Prostate gland (tissue), 2 donors: ENCODE results near the gene PDXP.
"Not testable (repeated sequence)": the region's sequence is repeated elsewhere in the genome, so short reads cannot be mapped to it uniquely, and the experiment has no call there.

ENCODE experiments used
- POLR2A ChIP-seq: fragments of 450-650 bp; IDR thresholded peaks from one replicate; pipeline ENCODE4 v1.6.1; 2016; ENCODE audit warnings: antibody characterized with exemption, mild to moderate bottlenecking
- POLR2AphosphoS5 ChIP-seq: sonication (generic); formaldehyde crosslinking; IDR thresholded peaks from one replicate; pipeline ENCODE4 v1.6.1; 2017; ENCODE audit warnings: antibody characterized with exemption
- TF ChIP-seq, protein P1 (sequence below), 4 experiments: fragments of 200-600 bp in 2 of 4; fragments of 450-650 bp in 2 of 4; sonication (generic) in 2 of 4; IDR thresholded peaks; 1 replicate in 3 of 4; 2 replicates in 1 of 4; pipeline ENCODE4 v1.5.1; 2016 to 2019; ENCODE audit warnings: antibody characterized with exemption in 4 of 4, mild to moderate bottlenecking in 2 of 4, moderate library complexity in 2 of 4

DNA sequence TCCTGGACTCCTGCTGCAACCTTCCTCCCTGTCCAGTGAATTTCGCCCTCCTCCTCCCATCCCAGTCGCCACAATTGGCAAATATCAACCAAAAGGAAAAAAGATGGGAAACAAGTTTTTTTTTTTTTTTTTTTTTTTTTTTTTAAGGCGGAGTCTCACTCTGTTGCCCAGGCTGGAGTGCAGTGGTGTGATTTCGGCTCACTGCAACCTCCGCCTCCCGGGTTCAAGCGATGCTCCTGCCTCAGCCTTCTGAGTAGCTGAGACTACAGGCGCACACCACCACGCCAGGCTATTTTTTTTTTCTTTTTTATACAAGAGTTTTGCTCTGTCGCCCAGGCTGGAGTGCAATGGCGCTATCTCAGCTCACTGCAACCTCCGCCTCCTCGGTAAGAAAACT lies 37.7 kb downstream of the PDXP start:
- TF ChIP-seq, protein P1, sequence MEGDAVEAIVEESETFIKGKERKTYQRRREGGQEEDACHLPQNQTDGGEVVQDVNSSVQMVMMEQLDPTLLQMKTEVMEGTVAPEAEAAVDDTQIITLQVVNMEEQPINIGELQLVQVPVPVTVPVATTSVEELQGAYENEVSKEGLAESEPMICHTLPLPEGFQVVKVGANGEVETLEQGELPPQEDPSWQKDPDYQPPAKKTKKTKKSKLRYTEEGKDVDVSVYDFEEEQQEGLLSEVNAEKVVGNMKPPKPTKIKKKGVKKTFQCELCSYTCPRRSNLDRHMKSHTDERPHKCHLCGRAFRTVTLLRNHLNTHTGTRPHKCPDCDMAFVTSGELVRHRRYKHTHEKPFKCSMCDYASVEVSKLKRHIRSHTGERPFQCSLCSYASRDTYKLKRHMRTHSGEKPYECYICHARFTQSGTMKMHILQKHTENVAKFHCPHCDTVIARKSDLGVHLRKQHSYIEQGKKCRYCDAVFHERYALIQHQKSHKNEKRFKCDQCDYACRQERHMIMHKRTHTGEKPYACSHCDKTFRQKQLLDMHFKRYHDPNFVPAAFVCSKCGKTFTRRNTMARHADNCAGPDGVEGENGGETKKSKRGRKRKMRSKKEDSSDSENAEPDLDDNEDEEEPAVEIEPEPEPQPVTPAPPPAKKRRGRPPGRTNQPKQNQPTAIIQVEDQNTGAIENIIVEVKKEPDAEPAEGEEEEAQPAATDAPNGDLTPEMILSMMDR (IDR thresholded peaks at IDR 0.05) = not testable (repeated sequence)
- not testable (repeated sequence) for TF ChIP-seq POLR2A, POLR2AphosphoS5
